Measurements from ENCODE around the gene GABRB1. TPM values are rescaled to one million over a fixed set of nuclear protein-coding genes. Genes with fewer than 3 reads are reported as not detected.

The GABRB1 gene
- total RNA-seq, 1 donor from 2014 or later, result 0.29 TPM

- no peak for DNase-seq (ENCODE audit: low read depth)
- H3K4me3 ChIP-seq (ENCODE audit: low read depth, low read length), result no peak overlapping the region
- no peak for TF ChIP-seq CTCF (conservative IDR thresholded peaks at IDR 0.05; ENCODE audit: low read depth, low read length)
Measured at GRCh38 chr4:47469951-47470350, 438.6 kb downstream of the GABRB1 start.

GRCh38 chr4:47471064-47471463, 439.7 kb downstream of the GABRB1 start:
- no peak for TF ChIP-seq CTCF (conservative IDR thresholded peaks at IDR 0.05; ENCODE audit: low read depth, low read length)
- H3K4me3 ChIP-seq (ENCODE audit: low read depth, low read length), result no peak overlapping the region
- DNase-seq (ENCODE audit: low read depth), result no peak

GRCh38 chr4:47471591-47471990, 440.2 kb downstream of the GABRB1 start:
- H3K4me3 ChIP-seq (ENCODE audit: low read depth, low read length), result no peak overlapping the region
- no peak for TF ChIP-seq CTCF (conservative IDR thresholded peaks at IDR 0.05; ENCODE audit: low read depth, low read length)
- DNase-seq (ENCODE audit: low read depth), result no peak

- no peak for DNase-seq (ENCODE audit: low read depth)
- no peak for TF ChIP-seq CTCF (conservative IDR thresholded peaks at IDR 0.05; ENCODE audit: low read depth, low read length)
- no peak overlapping the region for H3K4me3 ChIP-seq (ENCODE audit: low read depth, low read length)
Measured at GRCh38 chr4:47473141-47473750, 441.9 kb downstream of the GABRB1 start.

- TF ChIP-seq CTCF (conservative IDR thresholded peaks at IDR 0.05; ENCODE audit: low read depth, low read length), result no peak
- DNase-seq (ENCODE audit: low read depth), result no peak
- H3K4me3 ChIP-seq (ENCODE audit: low read depth, low read length), result no peak overlapping the region
Measured at GRCh38 chr4:47474799-47475198, 443.4 kb downstream of the GABRB1 start.

GRCh38 chr4:47475411-47475810, 444.0 kb downstream of the GABRB1 start:
- no peak overlapping the region for H3K4me3 ChIP-seq (ENCODE audit: low read depth, low read length)
- no peak for DNase-seq (ENCODE audit: low read depth)
- TF ChIP-seq CTCF (conservative IDR thresholded peaks at IDR 0.05; ENCODE audit: low read depth, low read length), result no peak

Other genes with a start within 250 kb of the GABRB1 start
- gene COX7B2, start 122.3 kb upstream of the GABRB1 start, total RNA-seq, result not detected in 2 replicates
- not detected in 2 replicates for gene GABRA4, start 38.0 kb upstream of the GABRB1 start, total RNA-seq